GM21576 (cell line): ENCODE results near the gene KY.

Source experiments
- ATAC-seq: cut with Tn5 transposase; IDR thresholded peaks from one replicate; pipeline ENCODE4 v1.9.1; 2021; ENCODE audit warnings: mild to moderate bottlenecking, moderate library complexity; ENCODE audit not compliant: unreplicated experiment

KY gene

GRCh38 chr3:134650431-134651346 lies at the start of gene KY:
KY (minus strand) TSS chr3:134651022; CDS start chr3:134650960, 62 bp downstream.
- no peak for ATAC-seq

GRCh38 chr3:134699721-134700120 lies 48.9 kb upstream of the KY start:
- no peak for ATAC-seq

DNA sequence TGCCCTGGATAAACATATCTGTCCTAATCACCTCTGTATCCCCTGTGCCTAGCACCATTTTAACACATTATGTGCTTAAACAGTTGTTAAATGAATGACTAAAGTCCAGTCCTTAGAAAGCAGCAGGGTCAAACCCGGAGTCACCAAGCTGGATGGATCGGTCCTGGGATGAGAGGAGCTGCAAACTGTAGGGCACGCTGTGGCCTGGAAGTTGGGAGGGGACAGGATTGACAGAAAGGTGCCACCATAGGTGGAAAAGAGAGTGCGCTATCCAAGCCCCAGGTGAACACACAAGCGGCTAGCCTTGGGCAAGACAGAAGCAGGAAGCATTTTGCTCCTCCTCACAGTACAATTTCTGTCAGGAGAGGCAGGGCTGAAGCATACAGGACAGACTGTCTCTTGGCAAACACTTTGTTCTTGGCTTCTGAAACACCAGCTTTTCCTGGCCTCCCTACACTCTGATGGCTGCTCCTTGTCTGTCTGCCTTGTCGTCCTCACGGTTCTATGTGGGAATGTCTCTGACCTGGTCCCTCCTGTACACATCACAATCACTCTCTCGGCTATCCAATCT lies 48.4 kb upstream of the KY start:
- ATAC-seq, result no peak

GRCh38 chr3:134697830-134698689 lies 47.2 kb upstream of the KY start:
- ATAC-seq, result no peak

DNA sequence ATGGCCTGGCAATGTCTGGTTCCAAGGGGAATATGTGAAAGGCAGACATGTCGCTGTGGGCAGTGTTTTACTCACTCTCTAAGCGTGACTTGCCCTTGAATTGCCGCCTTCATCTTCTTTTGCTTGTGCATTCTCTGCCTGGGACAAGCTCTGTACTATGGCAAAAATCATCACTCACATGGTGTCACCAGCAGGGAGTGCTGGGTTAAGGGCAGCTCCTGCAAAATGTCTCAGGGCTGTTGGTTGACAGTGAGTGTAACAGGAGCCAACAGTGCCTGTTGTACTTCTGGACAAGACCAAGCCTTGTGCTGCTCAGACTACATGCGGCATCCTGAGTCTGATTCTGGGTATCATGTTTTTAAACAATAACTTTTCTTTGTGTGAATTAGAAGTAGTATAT lies 45.3 kb upstream of the KY start:
- ATAC-seq, result no peak

DNA sequence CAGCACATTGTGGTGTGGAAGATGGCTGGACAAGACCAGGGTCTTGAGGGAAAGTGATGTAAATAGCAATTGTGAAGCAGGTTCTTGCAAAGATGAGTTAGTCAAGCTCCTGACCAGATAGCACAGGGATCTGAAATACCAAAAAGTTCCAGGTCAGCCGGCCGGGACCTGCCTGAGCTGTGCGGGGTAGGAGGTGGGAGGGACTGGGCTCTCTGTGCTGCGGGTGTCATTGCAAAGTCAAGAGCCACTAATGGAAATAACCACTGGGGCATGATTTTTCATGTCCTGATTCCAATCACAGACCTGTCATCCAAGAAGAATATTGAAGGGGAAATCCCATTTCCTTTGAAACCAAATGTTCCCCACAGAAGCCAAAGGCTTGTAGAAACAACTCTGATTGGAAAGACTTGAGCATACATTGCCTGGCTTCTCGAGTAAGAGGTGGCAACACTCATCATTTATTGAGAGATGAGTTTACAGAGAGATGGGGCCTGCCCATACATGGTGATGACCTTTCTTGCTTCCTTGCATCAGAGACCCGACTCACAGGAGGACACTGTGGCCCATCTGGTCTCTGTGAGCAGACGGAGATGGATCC lies 44.2 kb upstream of the KY start:
- no peak for ATAC-seq

- ATAC-seq, result no peak
Measured at GRCh38 chr3:134694466-134694865, 43.6 kb upstream of the KY start.

DNA sequence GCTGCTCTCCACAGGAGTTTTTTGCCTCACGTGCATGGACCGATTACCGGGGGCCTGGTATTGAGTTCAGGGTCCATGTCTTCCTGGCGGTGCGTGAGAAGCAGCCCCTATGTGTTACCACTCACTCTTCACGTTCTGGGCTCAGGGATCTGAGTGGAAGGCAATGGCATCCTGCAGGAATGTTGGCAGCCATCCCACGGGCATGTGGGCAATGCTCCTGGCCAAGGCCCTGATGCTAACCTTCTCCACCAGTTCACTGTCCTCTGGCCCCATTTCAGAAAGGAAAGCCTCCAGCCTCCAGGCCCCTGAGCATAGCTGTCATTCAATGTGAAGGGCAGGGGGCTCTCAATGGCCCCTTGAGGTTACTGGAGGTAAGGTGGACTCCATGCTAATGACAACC lies 43.0 kb upstream of the KY start:
- no peak for ATAC-seq

DNA sequence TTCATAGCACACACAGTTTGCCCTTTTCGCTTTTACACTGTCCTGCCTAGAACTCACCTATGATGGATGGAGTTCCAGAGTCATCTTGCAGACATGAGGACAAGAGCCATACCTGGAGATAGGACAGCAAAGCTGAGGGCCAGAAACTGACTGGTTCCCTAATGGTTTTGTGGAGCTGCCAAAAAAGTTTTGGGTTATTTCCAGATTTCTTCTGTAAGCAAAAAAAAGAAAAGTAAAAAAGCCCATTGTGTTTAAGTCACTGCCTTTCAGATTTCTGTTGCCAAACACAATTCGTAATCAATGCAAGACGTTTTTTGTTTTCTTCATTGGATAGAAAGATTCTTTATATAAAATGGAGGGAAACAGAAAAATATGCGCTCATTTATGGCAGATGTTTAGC lies 42.4 kb upstream of the KY start:
- ATAC-seq, result no peak

- no peak for ATAC-seq
Measured at GRCh38 chr3:134690226-134690625, 39.4 kb upstream of the KY start.

GRCh38 chr3:134687642-134688041 lies 36.8 kb upstream of the KY start:
- ATAC-seq, result no peak

GRCh38 chr3:134685929-134686802 lies 35.3 kb upstream of the KY start:
- ATAC-seq, result no peak

DNA sequence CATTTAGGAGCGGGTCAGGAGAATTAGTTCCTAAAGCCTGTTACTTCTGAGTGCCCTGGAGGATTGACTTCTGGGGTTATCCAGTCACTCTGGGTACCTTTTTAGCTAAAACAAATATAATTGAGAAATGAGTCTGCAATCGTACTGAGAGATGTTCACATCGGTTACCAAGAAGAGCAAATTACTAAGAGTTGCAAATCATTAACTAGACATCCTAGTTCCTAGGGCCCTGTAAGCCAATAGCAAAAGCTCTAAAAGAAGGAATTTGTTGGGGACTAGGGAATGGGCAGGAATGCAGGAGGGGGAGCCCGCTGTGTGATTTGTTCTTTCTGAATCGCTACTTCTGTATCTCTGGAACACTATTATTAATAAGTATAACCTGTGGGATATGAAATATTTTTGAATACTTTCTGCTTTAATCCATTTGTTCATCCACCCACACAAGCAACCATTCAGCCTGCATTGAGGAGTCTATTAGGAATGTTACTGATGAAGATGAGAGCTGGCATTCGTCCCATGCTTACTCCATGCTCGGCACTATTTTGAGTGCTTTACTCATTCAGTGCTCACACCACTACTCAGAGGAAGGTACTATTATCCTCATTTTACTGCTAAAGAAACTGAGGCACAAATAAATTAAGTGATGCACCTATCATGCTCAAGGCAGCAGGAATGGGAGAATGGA lies 31.5 kb upstream of the KY start:
- ATAC-seq, result no peak

- ATAC-seq, result no peak
Measured at GRCh38 chr3:134681522-134681900, 30.7 kb upstream of the KY start.

GRCh38 chr3:134680796-134681521 lies 30.1 kb upstream of the KY start:
- ATAC-seq, result no peak

- no peak for ATAC-seq
Measured at GRCh38 chr3:134677987-134678308, 27.1 kb upstream of the KY start.

DNA sequence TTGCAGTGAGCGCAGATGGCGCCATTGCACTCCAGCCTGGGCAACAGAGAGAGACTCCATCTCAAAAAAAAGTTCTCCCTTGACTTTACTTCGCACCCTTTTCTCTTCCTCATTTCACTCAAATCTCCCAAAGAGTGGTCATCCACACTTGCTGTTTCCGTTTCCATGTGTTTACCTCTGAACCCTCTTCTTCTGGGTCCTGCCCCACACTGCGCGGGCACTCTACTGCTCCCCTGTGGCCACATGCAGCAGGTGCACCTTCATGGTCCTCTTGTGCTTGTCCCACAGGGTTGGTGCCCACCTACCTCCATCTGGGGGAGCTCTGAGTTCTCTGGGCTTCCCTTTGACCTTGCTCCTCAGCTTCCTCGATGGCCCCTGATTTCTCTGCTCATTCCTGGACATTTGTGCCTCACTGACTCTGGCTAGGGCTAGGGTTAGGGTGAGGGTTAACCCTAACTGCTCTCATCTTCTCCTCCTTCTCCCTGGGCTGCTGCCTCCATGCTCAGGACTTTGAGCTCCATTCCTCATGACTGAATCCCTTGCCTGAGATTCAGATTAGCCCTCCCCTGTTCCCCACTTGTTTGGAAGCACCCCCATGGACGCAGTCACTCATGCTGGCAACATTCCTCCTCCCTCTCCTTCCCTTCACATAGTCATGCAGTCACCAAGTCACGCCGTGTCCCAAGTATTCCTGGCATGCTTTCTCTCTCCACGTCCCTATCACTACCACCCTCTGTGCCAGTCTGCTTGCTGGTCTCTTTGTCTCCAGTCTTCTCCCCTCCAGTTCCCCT lies 26.6 kb upstream of the KY start:
- peak; percentile 80 for ATAC-seq

DNA sequence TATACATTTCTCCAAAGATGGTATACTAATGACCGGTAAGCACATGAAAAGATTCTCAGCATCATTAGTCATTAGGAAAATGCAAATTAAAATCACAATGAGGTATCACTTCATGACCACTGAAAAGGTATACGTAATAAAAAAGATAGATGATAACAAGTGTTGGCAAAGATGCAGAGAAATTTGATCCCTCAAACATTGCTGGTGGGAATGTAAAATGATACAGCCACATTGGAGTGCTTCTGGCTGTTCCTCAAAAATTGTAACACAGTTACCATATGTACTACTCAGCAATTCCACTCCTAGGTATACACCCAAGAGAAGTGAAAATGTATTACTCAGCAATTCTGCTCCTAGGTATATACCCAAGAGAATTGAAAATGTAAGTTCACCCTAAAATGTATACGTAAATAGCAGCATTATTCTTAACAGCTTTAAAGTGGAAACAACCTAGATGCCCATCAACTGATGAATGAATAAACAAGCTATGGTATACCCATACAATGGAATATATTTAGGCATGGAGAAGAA lies 25.0 kb upstream of the KY start:
- ATAC-seq, result no peak
